IPS-15b (cell line): ENCODE data around the gene CCR7.

ENCODE experiments used
- H3K27me3 ChIP-seq: one replicate; pipeline ENCODE4 v1.6.1; 2013; ENCODE audit warnings: low read length; ENCODE audit not compliant: control insufficient read depth, insufficient read depth
- H3K36me3 ChIP-seq: one replicate; pipeline ENCODE4 v1.6.1; 2013; ENCODE audit warnings: low read length; ENCODE audit not compliant: control insufficient read depth, insufficient read depth
- H3K4me1 ChIP-seq: one replicate; pipeline ENCODE4 v1.6.1; 2013; ENCODE audit warnings: mild to moderate bottlenecking, low read length; ENCODE audit not compliant: control insufficient read depth, insufficient read depth
- H3K4me3 ChIP-seq: one replicate; pipeline ENCODE4 v1.5.1; 2013; ENCODE audit warnings: low read depth, low read length
- H3K9ac ChIP-seq: one replicate; pipeline ENCODE4 v1.6.1; 2013; ENCODE audit warnings: low read depth, mild to moderate bottlenecking, low read length
- H3K9me3 ChIP-seq: one replicate; pipeline ENCODE4 v1.6.1; 2013; ENCODE audit warnings: mild to moderate bottlenecking, low read length; ENCODE audit not compliant: control insufficient read depth, insufficient read depth

Gene CCR7

GRCh38 chr17:40541873-40542557 is 23.3 kb downstream of the CCR7 start:
- Histone ChIP-seq H3K4me3 (no peak overlapping the region), H3K9ac (no peak overlapping the region), H3K4me1 (peaks cover 5% of the 10 kb centered on the region), H3K27me3 (no peaks in the 10 kb centered on the region), H3K36me3 (no peaks in the 10 kb centered on the region), H3K9me3 (no peaks in the 10 kb centered on the region)

- H3K27me3 ChIP-seq = no peaks in the 10 kb centered on the region
- H3K36me3 ChIP-seq = no peaks in the 10 kb centered on the region
- no peaks in the 10 kb centered on the region for H3K9me3 ChIP-seq
- peaks cover 5% of the 10 kb centered on the region for H3K4me1 ChIP-seq
- H3K9ac ChIP-seq = no peak overlapping the region
- no peak overlapping the region for H3K4me3 ChIP-seq
Observed at GRCh38 chr17:40541060-40541872, 24.0 kb downstream of the CCR7 start.

- no peak overlapping the region for H3K9ac ChIP-seq
- peaks cover 5% of the 10 kb centered on the region for H3K4me1 ChIP-seq
- H3K9me3 ChIP-seq = no peaks in the 10 kb centered on the region
- no peak overlapping the region for H3K4me3 ChIP-seq
- no peaks in the 10 kb centered on the region for H3K36me3 ChIP-seq
- no peaks in the 10 kb centered on the region for H3K27me3 ChIP-seq
Observed at GRCh38 chr17:40540448-40540847, 24.8 kb downstream of the CCR7 start.

- Histone ChIP-seq H3K9me3 (no peaks in the 10 kb centered on the region), H3K27me3 (no peaks in the 10 kb centered on the region), H3K4me1 (peaks cover 3% of the 10 kb centered on the region), H3K36me3 (no peaks in the 10 kb centered on the region), H3K4me3 (no peak overlapping the region), H3K9ac (no peak overlapping the region)
Observed at GRCh38 chr17:40539711-40540411, 25.4 kb downstream of the CCR7 start.

GRCh38 chr17:40538936-40539705 is 26.2 kb downstream of the CCR7 start:
- H3K27me3 ChIP-seq = no peaks in the 10 kb centered on the region
- H3K9ac ChIP-seq = no peak overlapping the region
- H3K36me3 ChIP-seq = no peaks in the 10 kb centered on the region
- H3K4me3 ChIP-seq = no peak overlapping the region
- peaks cover 3% of the 10 kb centered on the region for H3K4me1 ChIP-seq
- H3K9me3 ChIP-seq = no peaks in the 10 kb centered on the region

- Histone ChIP-seq H3K27me3 (no peaks in the 10 kb centered on the region), H3K4me3 (no peak overlapping the region), H3K9ac (no peak overlapping the region), H3K9me3 (no peaks in the 10 kb centered on the region), H3K4me1 (peaks cover 7% of the 10 kb centered on the region), H3K36me3 (no peaks in the 10 kb centered on the region)
Observed at GRCh38 chr17:40538019-40538935, 27.0 kb downstream of the CCR7 start.

- Histone ChIP-seq H3K9me3 (no peaks in the 10 kb centered on the region), H3K36me3 (no peaks in the 10 kb centered on the region), H3K4me3 (no peak overlapping the region), H3K4me1 (peaks cover 8% of the 10 kb centered on the region), H3K9ac (no peak overlapping the region), H3K27me3 (no peaks in the 10 kb centered on the region)
Observed at GRCh38 chr17:40536295-40537171, 28.7 kb downstream of the CCR7 start.

GRCh38 chr17:40535924-40536294 is 29.4 kb downstream of the CCR7 start:
- Histone ChIP-seq H3K4me3 (no peak overlapping the region), H3K27me3 (no peaks in the 10 kb centered on the region), H3K36me3 (no peaks in the 10 kb centered on the region), H3K9me3 (no peaks in the 10 kb centered on the region), H3K9ac (no peak overlapping the region), H3K4me1 (peaks cover 8% of the 10 kb centered on the region)

GRCh38 chr17:40535438-40535837 is 29.8 kb downstream of the CCR7 start:
- Histone ChIP-seq H3K36me3 (no peaks in the 10 kb centered on the region), H3K4me3 (no peak overlapping the region), H3K4me1 (peaks cover 8% of the 10 kb centered on the region), H3K9me3 (no peaks in the 10 kb centered on the region), H3K27me3 (no peaks in the 10 kb centered on the region), H3K9ac (no peak overlapping the region)
